ENCODE results near the gene GNAZ. TPM values are rescaled to one million over a fixed set of nuclear protein-coding genes. Genes with fewer than 3 reads are reported as not detected.
"Not testable (repeated sequence)": the region's sequence is repeated elsewhere in the genome, so short reads cannot be mapped to it uniquely, and the experiment has no call there.

GNAZ gene
- polyA plus RNA-seq, 5 donors, result 3.3 to 4.8 (median 4.3) TPM

DNA sequence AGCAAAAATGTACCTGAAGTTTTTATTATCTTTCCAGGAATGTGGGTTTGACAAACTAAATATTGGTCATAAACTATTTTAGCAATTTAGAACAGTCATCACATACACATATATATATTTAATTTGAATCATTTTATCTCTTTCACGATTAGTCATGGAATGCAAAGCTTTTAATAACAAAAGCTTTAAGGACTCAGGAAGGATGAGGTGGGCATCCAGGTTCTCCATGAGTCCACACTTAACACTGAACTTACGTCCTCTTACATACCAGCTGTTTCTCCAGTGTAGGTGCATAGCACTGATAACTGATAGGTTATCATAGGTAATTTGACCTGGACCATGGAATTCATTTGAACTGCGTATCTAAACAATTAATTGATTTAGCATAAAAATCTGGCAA is 28.1 kb upstream of the GNAZ start:
- no peak for DNase-seq

DNA sequence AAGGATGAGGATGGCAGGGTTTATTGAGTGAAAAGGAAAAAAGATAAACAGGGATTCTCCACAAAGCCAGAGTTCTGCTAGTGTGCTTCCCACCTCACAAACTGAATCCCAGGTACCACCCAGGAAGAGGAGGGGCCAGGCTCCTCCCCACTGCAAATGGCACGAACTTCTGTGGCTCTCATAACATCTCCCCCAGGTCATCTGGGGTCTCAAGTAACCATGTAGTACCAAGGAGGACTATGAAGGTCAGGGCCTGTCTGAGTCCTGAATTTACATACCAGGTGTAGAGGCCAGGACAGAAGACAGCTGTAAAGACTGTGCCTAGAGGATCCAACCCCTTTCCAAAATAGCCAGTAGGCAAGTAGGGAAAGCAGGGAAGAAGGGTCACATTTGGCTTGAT is 25.7 kb upstream of the GNAZ start:
- DNase-seq, result no peak

DNA sequence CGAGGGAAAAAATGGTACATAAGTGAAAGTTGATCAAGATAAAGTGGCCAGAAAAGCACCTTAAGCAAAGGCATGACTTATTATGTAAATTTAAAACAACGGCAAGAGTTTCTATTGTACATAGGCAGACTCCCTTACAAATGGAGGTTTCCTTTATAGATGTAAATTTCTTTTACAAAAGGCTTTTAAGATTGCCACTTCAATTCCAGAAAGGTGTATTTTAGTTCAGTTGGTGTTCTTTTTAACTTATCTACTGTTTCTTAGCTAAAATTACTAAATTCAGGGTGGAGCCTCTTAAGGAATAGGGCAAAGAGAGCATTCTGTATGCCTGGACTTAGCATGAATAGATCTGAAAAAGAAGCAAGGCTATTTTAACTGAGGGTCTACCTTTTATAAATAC is 24.9 kb upstream of the GNAZ start:
- no peak for DNase-seq

DNA sequence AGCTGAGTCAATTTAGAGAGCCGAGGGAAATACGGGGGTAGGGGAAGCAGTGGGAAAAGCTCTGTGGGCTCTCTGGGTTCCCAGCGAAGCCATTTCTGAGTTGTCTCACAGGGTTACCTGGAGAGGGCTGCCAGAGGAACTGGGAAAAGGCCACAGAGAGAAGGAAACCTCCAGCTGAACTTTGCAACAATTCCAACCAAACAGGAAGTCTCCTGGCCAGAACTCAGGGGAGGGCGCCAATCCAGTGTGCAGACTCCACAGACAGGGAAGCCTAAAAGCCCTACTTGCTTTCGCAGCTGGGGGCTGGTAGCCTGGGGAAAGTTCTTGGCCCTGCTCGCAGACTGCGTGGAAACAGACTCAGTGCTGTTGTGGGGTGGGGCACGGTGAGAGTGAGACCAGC is 23.1 kb upstream of the GNAZ start:
- DNase-seq, result no peak

DNA sequence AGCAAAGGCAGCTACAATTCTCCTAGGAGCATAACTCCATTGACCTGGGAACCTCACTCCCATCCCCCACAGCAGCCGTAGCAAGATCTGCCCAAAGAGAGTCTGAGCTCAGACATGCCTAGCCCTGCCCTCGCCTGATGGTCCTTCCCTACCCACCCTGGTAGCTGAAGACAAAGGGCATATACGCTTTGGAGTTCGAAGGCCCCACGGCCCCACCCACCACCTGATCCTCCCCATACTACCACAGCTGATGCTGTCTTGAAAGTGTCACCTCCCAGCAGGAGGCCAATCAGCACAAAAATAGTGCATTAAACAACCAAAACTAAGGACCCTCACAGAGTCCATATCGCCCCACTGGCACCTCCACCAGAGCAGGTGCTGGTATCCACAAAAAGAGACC is 22.6 kb upstream of the GNAZ start:
- no peak for DNase-seq

DNA sequence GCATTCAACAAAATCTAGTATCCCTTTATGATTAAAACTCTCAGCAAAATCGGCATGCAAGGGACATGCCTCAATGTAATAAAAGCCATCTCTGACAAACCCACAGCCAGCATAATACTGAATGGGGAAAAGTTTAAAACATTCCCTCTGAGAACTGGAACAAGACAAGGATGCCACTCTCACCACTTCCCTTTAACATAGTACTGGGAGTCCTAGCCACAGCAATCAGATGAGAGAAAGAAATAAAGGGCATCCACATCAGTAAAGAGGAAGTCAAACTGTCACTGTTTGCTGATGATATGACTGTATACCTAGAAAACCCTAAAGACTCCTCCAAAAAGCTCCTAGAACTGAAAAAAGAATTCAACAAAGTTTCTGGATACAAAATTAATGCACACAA is 19.8 kb upstream of the GNAZ start:
- DNase-seq, result not testable (repeated sequence)

DNA sequence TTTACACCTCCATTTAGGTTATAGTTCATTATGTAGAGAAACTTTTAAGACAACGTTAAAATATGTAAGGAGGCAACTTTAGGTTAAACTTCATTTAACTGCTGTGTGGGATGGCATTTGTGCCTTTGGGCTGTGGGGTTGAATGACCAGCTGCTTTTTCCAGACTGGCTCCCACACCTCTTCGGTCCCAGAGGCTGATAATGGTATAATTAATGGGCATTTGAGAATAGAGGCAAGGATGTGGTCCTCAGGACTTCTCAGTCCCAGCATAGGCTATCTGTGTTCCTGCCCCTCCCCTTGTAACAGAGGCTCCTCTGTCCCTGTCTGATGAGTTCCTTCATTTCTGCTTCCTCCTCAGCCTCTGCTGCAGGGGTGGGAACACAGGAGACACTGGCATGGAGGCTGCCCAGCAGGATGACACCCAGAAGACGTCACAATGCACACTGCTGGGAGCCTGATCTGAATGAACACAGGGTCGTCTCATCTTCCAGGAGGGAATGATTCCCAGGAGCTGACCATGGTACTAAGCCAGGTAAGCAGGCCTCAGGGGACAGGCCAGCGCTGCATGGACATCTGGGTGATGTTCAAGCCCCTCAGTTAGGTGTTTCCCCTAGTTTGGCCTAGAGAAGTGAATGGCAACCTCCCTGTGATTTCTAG is 17.1 kb upstream of the GNAZ start:
- DNase-seq, result no peak

DNA sequence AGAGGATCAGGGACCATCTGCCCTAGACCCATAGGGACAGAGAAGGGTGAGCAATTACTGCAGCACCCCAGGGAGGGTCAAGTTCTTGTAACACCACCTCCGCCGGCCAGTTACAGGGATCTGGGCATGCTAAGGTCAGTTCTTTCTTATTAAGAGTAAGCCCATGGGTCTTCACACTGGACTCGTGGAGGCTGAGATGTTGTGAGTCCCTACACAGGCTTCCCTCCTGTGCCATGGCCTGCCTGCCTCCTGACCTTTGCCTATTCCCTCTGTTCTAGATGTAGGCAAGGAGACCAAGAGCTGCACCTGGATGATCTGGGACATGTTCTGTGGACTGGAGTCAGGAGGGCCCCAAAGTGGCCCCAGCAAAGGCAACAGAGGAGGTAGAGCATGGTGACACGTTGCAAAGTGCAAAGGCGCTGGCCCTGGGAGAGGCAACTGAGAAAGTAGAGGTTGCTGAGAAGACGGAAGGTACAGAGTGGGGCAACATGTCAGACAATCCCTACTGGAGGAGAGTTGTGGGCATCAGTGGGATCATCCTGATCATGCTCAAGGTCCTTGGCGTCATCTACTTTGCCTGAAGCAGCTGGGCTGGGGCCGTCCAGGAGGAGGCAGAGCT is 16.3 kb upstream of the GNAZ start:
- DNase-seq, result no peak

DNA sequence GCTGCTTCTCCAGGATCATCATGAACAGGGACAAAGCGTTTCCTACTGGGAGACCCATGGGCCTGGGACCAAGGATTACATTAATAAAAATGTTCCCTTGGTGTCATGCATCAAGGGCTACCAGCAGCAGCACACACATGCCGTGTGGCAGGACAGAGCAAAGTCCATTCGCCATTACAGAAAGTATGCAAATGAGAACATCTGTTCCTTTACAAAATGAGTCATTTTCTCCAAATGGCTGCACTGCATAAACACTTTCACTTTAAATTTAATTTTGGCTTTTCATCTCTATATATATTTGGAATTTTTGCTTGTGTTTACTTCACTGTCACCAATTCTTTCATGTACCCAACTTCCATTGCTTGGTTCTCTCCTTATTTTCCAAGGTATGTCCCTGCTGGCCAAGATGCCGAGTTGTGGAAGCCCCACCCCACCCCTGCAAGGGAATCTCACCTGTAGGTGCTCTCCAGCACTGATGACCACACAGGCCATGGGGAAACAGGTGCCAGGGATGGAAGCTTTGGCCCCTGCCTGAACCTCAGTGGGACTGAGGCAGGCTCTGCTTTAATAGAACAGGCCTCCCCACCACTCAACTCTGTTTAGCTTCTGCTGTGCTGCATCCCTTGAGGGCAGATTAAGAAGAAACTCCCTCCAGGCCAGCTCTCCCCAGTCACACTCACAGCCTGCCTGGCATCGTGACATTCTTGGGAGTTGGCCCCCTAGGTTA is 15.6 kb upstream of the GNAZ start:
- DNase-seq, result no peak

DNA sequence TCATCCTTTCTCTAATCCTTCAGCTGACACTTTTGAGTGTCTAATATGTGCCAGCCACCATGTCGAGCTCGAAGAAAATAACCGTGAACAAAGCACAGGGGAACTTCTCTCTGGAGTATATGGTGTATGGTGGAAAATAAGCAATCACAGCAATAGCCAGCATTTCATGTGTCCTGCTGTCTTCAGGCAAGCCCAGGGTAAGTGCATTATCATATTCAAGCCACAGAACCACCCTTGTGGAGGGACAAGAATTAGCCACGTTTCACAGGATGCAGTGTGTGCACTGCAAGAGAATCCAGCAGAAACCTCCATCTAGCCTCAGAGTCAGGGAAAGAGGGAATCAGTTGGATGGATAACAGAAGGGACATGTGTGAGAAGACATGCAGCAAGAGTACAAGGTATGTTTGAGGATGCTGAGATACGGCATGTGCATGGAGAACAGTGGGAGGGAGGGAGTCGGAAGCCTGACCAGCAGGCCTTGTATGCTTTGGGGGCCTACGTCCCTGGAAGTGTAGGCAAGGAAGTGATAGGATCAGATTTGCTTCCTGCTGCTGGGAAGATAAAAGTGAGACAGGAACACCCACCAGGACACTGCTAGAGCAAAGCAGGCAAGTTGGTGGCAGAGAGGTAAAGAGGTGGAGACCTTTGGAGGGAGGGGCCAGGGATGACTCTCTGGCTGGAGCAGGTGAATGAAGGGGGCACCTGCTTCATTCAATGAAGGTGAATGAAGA is 14.7 kb upstream of the GNAZ start:
- DNase-seq, result no peak

DNA sequence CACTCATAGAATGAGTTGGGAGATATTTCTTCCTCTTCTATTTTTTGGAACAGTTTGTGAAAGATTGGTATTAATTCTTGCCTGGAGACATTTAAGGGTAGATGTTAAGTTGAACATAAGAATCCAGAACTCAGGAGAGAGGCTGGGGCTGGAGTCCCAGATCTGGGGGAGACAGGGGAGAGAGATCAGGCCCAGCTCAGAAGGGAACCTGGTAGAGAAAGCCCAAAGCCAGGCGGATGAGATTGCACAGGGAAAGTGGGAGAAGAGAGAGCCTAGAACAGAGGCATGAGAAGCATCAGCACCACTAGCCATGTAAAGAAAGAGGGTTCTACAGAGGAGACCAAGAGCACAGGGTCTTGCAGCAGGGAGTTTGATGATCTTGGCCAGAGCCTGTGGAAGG is 13.0 kb upstream of the GNAZ start:
- DNase-seq, result no peak

DNA sequence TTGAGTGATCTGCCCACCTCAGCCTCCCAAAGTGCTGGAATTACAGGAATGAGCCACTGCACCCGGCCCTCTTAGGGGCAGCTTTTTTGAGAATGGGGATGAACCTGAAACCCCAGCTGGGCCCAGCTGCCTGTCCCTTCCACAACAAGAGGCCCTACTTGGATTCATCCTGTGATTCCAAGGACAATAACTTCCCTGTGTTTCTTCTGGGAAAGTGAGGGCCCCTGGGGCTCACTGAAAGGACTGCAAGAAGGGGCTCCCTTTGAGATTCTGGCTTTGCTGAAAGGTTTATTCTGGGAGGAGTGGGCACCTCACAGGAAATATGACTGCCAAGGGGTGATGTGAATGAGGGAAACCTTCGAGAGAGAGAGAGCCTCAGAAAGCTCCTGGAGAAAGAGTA is 12.3 kb upstream of the GNAZ start:
- no peak for DNase-seq

DNA sequence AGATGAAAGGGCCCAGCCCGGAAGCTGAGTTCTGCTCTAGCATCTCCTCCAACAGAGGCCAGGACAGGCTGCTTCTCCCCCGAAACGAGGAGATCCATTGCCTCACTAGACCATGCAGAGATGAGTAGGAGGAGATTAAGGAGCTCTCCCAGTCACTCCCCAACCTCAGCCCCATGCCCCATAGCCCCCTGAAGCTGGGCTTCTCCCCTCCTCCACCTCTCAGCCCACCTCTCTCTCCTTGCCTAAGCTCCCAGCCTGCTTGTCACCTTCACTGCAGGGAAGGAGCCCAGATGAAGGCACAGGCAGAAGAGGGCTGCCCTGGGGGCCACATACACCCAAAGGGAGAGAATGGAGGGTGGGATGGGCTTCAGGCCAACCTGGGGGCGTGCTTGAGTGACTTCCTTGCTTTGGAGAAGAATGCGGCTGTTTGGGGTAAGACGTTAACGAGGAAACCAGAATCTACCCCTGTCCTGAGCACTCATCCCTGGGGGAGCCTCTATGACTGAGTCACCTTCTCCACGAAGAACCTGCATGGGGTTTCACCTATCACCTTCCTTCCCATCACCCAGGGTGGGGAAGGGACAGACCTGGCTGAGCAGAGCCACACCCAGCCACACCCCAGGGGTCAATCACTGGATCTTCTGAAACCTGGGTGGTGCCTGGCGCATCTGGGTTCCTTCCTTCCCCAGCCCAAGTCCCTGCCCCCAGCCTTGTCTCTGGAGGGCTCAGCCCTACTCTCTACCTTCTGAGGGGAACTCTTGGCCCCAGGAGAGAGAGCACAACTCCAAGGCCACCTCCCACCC is 11.6 kb upstream of the GNAZ start:
- DNase-seq, result no peak

DNA sequence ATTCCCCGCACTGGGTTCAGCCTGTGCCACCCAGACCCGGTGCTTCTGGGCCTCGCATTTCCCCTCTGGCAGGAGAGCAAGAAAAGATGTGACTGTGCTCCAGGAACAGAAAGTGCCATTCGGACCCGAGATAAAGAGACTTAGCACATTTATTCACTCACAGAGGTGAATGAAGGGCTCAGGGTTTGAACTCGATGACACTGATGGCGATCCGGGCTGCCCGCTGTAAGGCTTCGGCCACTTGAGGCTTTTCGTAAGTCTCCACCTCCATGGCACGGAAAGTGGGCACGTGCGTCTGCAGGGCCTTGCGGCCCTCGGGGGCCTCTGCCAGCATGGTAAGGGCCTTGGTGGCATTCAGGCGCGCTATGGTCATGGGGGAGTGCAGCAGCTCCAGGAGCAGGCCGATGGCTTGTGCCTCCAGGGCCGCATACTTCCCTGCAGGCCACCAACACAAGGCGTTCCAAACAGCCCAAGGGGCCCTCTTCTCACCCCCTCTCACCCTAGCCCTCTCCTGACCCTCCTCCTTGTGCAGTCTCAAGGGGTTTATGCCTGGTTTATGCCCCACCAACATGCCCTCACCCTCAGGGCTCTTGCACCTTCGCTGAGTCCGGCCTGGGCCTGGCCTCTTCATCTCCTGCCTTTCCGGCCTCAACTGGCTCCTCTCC is 10.9 kb upstream of the GNAZ start:
- no peak for DNase-seq

DNA sequence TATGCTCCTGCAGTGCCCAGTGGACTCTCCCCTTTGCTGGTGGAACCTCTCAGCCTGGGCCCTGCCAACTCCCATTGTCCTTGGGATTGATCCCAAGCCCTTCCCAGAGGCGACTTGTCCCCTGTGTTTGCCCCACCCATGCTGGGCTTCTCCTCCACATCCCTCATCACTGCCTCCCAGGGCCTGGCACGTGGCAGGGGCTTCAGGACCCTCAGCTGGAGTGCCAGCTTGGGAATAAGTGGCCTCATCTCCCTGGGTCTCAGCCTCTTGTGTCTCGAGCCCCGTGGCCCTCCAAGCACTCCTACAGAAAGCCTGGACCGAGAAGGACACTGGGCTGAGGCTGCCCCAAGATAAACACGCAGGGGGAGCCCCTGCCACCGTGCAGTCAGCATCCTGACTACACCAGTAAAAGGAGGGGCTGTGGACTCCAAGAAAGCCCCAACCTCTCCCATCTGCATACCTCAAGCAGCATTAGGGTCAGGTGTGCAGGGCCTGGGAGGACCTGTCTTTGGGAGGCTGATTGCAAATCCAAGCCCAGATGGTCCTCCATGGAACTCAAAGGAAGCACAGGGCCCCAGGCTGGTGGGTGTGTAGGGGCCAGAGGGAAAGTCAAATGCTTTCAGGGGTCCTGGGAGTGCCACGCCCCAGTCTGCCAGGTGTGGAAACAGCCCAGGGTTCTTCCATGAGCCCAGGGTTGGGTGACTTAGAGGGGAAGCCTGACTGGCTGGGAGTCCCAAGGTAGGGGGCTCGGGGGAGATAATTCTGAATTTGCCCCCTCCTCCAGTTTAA is 9.5 kb upstream of the GNAZ start:
- no peak for DNase-seq

DNA sequence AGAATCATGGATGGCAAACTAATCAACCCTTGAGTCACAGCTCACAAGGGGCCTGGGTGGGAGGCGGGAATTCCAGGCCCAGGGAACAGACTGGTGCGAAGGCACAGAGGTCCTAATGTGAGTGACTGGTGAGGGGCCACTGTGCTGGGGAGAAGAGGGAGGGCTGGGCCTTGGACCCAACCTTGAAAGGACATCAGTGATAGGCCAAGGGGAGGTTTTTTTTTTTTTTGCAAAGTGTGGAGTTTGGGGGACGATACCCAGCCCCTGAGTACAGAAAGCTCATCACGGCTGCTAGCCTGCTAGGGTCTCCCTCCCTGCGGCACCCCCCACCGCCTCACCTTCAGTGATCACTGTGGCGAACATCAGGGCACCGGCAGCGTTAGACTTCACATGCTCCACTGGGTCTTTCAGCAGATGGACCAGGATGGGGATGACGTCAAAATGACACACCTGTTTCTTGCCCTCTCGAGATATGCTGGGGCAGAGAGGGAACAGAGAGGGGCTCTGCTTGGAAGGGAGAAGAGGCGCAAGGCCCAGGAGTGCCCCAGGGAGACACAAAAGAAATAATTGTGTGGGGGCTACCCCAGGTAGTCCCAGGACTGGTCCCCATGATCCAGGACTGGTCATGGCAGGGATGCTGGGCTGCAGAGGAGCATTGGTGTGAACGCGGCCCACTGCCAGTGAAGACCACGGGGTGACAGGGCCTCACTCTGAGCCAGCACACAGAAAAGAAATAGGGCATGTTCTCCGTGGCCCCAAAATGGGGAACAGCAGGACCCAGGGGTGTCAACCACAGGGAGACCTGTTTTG is 8.6 kb upstream of the GNAZ start:
- DNase-seq, result no peak

DNA sequence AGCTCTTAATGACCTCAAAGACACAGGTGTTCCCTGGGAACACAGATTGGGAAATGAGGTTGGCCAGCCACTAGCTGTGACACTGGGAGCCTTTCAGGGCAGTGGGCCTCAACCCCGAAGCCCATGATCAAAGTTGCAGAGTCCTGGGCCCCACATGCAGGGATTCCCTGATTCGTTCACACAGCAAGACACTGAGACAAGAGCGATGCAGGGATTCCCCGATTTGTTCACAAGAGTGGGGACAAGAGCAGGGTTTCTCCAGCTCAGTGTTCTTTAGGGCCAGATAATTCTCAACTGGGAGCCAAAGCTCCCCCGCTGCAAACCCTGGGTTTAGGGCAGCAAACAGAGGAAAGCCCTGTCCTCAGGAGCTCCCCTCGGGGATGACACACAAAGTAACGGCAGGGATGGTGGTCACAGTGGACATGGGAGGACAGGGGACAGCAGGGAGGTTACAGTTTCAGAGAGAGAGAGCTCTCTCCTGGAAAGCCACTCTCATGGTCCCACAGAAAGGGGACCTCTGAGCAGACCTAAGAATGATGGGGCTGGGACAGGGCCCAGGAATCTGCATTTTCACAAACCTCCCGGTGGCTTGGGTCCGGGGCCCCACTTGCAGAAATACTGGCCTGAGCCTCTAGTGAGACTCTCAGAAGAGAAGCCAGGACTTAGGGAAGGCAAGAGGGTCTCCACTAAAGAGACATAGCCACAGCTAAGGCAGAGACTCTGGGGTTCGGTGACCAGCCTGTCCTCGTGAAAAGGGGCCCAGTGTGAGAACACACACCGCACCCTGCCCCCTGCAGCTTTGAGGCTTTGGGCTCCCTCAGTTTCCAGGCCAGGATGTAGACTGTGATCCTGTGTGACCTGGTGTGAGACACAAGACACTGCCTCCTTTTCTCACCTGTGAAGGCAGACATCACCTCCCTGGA is 7.4 kb upstream of the GNAZ start:
- no peak for DNase-seq
